Measurements from ENCODE around the gene NOD2. TPM values are rescaled to one million over a fixed set of nuclear protein-coding genes. Genes with fewer than 3 reads are reported as not detected.
A peak's percentile ranks its signal among the peaks of the same experiment; 100 is the strongest.

The NOD2 gene
- total RNA-seq, 4 donors from 2014 or later = 10.5 to 28.1 (median 21.6) TPM

DNA sequence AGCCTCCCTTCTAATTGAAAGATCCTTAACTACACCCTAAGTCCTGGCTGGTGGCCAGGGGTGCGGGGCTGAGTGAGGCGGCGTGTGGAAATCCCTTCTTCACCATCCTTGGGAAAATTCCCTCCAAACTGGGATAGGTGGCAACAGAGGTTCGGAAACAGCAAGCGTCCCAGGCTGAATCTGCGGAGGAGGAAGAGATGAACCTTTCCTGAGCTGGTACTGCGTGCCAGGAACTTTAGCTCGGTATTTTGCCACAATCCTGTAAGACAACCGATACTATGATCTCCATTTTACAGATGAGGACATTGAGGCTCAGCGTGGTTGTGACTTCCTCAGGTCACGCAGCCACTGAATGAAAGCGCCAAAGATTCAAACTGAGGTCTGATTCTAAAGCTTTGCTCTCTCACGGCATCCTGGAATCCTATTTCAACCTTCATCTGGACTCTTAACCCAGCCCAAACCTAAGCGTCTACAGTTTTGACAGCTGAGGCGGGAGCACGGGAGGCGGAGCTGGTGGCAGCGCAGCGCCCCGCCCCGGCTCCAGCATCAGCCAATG lies 47.9 kb downstream of the NOD2 start:
- H3K27ac ChIP-seq = peak overlapping the region; percentile 81 to 98 (median 93)
- intact Hi-C loops (cut with DNase I) = no loop called here
- no peaks in the 10 kb centered on the region for H3K27me3 ChIP-seq
- peak overlapping the region; percentile 26 to 98 (median 92) for H3K4me3 ChIP-seq
- DNase-seq = no peak
- peaks cover 0 to 10% (median 3%) of the 10 kb centered on the region in 3 donors for H3K36me3 ChIP-seq
- TF ChIP-seq CTCF (IDR thresholded peaks at IDR 0.05) (no peak), POLR2A (IDR thresholded peaks at IDR 0.05) (no peak)
- WGBS, 2 donors = 1 to 4% methylated on average over 17 to 21 of the region's 21 CpGs
- peaks cover 9 to 48% (median 21%) of the 10 kb centered on the region in 3 donors for H3K4me1 ChIP-seq
- H3K9me3 ChIP-seq = no peaks in the 10 kb centered on the region

DNA sequence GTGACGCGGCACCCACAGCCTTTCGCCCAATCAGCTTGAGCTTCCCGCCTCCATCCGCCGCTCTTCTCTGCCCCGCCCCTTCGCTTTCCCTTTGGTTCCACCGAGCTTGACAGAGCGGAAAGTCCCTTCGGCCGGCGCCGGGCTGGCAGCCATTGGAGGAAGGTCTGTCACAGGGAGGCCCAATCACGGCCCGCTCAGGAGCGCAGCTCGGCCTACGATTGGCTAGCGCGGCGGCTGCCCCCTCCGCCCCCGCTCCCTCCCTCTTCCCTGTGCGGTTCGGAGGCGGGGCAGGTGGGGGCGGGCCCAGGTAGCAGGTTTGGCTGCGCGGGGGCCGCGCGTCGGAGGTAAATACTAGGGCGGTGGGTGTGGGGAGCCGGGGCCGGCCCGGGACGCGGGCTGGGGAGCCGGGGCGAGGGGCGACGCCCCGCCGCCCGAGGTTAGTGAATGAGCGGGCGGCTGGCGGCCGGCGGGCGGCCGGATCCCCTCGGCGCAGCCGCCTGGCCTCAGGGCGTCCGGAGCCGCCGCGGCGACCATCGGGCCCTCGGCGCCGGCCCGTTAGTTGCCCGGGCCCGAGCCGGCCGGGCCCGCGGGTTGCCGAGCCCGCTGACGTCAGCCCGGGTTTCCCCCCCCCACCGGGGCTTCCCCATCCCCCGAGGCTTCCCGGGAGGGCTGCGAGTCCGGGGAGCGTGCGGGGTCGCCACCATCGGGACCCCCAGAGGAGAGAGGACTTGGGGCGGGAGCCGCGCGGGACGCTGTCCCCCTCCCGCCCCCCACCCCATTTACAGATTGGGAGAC lies 48.6 kb downstream of the NOD2 start, which contains the start of gene CYLD:
Gene CYLD, plus strand, starts transcription at position 306 of the 795 bp plus-strand sequence. CDS start 7,613 bp downstream, outside the sequence.
- peak within 1 kb of the TSS; percentile 78 to 98 (median 92) for H3K4me3 ChIP-seq
- H3K27me3 ChIP-seq = no peaks in the 10 kb centered on the region
- no peaks in the 10 kb centered on the region for H3K9me3 ChIP-seq
- H3K36me3 ChIP-seq = peaks cover 0 to 10% (median 3%) of the 10 kb centered on the region in 3 donors
- DNase-seq = peak; percentile 98
- TF ChIP-seq POLR2A (IDR thresholded peaks at IDR 0.05) (peak in 3 of 4 donors; percentile 55 to 89 (median 84)), CTCF (IDR thresholded peaks at IDR 0.05) (peak in 1 of 6 experiments; percentile 6)
- WGBS, 2 donors = 0% methylated on average over 5 to 8 of the region's 93 CpGs
- intact Hi-C loops (cut with DNase I) = no loop called here
- peaks cover 9 to 54% (median 21%) of the 10 kb centered on the region in 3 donors for H3K4me1 ChIP-seq
- H3K27ac ChIP-seq = peak within 1 kb of the TSS; percentile 93 to 98 (median 96)

DNA sequence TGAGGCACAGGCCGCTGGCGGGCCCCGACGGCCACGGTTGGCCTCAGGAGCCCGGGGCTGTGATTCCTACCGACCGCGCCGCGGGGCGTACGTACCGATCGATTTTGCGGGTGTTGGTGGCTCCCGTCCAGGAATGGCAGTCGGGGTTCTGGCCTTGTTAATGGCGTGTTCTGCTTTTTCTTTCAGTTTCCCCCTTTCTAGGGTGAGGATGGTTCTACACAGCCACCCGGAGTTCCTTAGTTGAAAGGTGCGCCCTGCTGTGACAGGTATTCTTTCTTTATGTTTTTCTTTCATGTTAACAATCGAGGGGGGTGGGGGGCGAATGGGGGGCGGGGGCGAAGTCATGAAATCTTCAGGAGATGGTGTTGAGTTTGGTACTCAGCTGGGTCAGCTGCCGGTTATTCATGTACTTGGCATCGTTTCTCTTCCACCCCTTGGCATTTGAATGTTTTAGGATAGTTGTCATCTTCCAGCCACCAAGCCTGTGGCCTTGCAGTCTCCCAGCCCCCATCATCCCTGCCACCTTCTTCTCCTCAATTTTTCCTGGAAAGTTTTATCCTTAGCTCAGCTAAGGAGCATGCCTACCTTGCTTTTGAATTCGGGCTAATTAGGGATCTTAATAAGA lies 49.3 kb downstream of the NOD2 start:
- Histone ChIP-seq H3K9me3 (no peaks in the 10 kb centered on the region), H3K4me3 (peak overlapping the region; percentile 78 to 98 (median 92)), H3K36me3 (peaks cover 0 to 10% (median 3%) of the 10 kb centered on the region in 3 donors), H3K27me3 (no peaks in the 10 kb centered on the region), H3K27ac (peak overlapping the region; percentile 93 to 98 (median 96)), H3K4me1 (peaks cover 9 to 62% (median 21%) of the 10 kb centered on the region in 3 donors)
- TF ChIP-seq CTCF (IDR thresholded peaks at IDR 0.05) = no peak
- no peak for TF ChIP-seq POLR2A (IDR thresholded peaks at IDR 0.05)
- intact Hi-C loops (cut with DNase I) = no loop called here
- 0 to 6% methylated on average over 5 to 22 of the region's 28 CpGs for WGBS, 2 donors
- DNase-seq = no peak

GRCh38 chr16:50743581-50744225 lies 50.3 kb downstream of the NOD2 start:
- Histone ChIP-seq H3K4me3 (peak overlapping the region in 3 of 4 donors; percentile 92 to 98 (median 93)), H3K36me3 (peaks cover 0 to 10% (median 3%) of the 10 kb centered on the region in 3 donors), H3K4me1 (peaks cover 9 to 71% (median 21%) of the 10 kb centered on the region in 3 donors), H3K9me3 (no peaks in the 10 kb centered on the region), H3K27ac (peak overlapping the region in 3 of 4 donors; percentile 93 to 98 (median 95)), H3K27me3 (no peaks in the 10 kb centered on the region)
- no peak for DNase-seq
- WGBS, 2 donors = 39 to 53% methylated on average over 3 of the region's 3 CpGs
- intact Hi-C loops (cut with DNase I) = no loop called here
- TF ChIP-seq CTCF (IDR thresholded peaks at IDR 0.05) (no peak), POLR2A (IDR thresholded peaks at IDR 0.05) (no peak)
